Natural killer cell (primary cell): ENCODE measurements around the gene ZNF530. TPM values are rescaled to one million over a fixed set of nuclear protein-coding genes. Genes with fewer than 3 reads are reported as not detected.

ENCODE experiments used
- ATAC-seq, 3 donors: fragments of 150-1000 bp in 2 of 3; fragments of 200-7000 bp in 1 of 3; cut with Tn5 transposase; 1 replicate in 1 of 3; 2 replicates in 2 of 3; pipeline ENCODE4 v1.10.0; 2021; ENCODE audit warnings: mild to moderate bottlenecking in 2 of 3, moderate library complexity in 2 of 3
- DNase-seq, 2 donors: peaks; one replicate each; pipeline versions ENCODE4 v3.0.0 to v3.0.0-alpha.2; 2013 to 2021; ENCODE audit warnings: mixed read lengths in 1 of 2
- H3K27ac ChIP-seq: one replicate; pipeline ENCODE4 v1.5.1; 2013; ENCODE audit warnings: mild to moderate bottlenecking, low read length
- H3K27me3 ChIP-seq: one replicate; pipeline ENCODE4 v1.6.1; 2013; ENCODE audit warnings: low read length; ENCODE audit not compliant: control insufficient read depth, insufficient read depth
- H3K36me3 ChIP-seq: one replicate; pipeline ENCODE4 v1.6.1; 2013; ENCODE audit warnings: low read length; ENCODE audit not compliant: control insufficient read depth, insufficient read depth
- H3K4me1 ChIP-seq: one replicate; pipeline ENCODE4 v1.6.1; 2013; ENCODE audit warnings: low read length; ENCODE audit not compliant: control insufficient read depth, insufficient read depth
- H3K4me3 ChIP-seq: one replicate; pipeline ENCODE4 v1.5.1; 2013; ENCODE audit warnings: low read length
- H3K9me3 ChIP-seq: one replicate; pipeline ENCODE4 v1.6.1; 2013; ENCODE audit warnings: low read length; ENCODE audit not compliant: control insufficient read depth, insufficient read depth
- H3K27ac Mint-ChIP-seq, 2 donors: one replicate each; pipeline ENCODE4 v1.8.0; 2022; ENCODE audit warnings: mild to moderate bottlenecking in 2 of 2, mixed read lengths in 2 of 2, moderate library complexity in 1 of 2
- H3K27me3 Mint-ChIP-seq, 2 donors: one replicate each; pipeline ENCODE4 v1.8.0; 2022; ENCODE audit warnings: low read depth in 2 of 2, mixed read lengths in 2 of 2
- H3K36me3 Mint-ChIP-seq: one replicate; pipeline ENCODE4 v1.8.0; 2022; ENCODE audit warnings: mixed read lengths
- H3K4me1 Mint-ChIP-seq, 2 donors: one replicate each; pipeline ENCODE4 v1.8.0; 2022; ENCODE audit warnings: mixed read lengths in 2 of 2
- H3K4me3 Mint-ChIP-seq: one replicate; pipeline ENCODE4 v1.8.0; 2022; ENCODE audit warnings: mild to moderate bottlenecking, moderate library complexity, mixed read lengths
- H3K9me3 Mint-ChIP-seq, 2 donors: one replicate each; pipeline ENCODE4 v1.8.0; 2022; ENCODE audit warnings: mixed read lengths in 2 of 2
- CTCF ChIP-seq: fragments of 200-600 bp; IDR thresholded peaks from one replicate; pipeline ENCODE4 v1.8.0; 2022; ENCODE audit warnings: antibody characterized with exemption
- WGBS: methylation state at CpG from one replicate; pipeline ENCODE4 v1.1.7; 2013; ENCODE audit warnings: missing lambda C conversion rate; ENCODE audit not compliant: insufficient coverage; 5-methylcytosine and 5-hydroxymethylcytosine counted together
- intact Hi-C: fragments of 100-400 bp; cut with micrococcal nuclease; formaldehyde crosslinking; loops from one replicate; pipeline ENCODE4 v1.14.2; 2022
- total RNA-seq, 4 donors: library from RNA; stranded (reverse); fragments of 120-200 nt in 1 of 4; gene quantifications; one replicate each; pipeline versions ENCODE4 v1.2.3 to v1.2.4, GENCODE V29; 2013 to 2022

The ZNF530 gene
- total RNA-seq, 3 donors from 2014 or later (not counting 1 experiment from before 2014, with no cell fraction given), result 5.1 to 8.0 (median 5.6) TPM

GRCh38 chr19:57656346-57656745 is 56.7 kb downstream of the ZNF530 start:
- no peak overlapping the region for H3K4me3 Mint-ChIP-seq
- ATAC-seq (no peak), DNase-seq (no peak)
- WGBS, result no CpG with 5 or more reads among the region's 1 CpG
- no peak for TF ChIP-seq CTCF
- H3K9me3 Mint-ChIP-seq, result peaks cover 13 to 25% of the 10 kb centered on the region in 2 donors
- Histone ChIP-seq H3K36me3 (no peaks in the 10 kb centered on the region), H3K4me1 (peaks cover 7% of the 10 kb centered on the region), H3K27ac (no peak overlapping the region), H3K4me3 (no peak overlapping the region), H3K9me3 (peaks cover 19% of the 10 kb centered on the region), H3K27me3 (peaks cover 3% of the 10 kb centered on the region)
- intact Hi-C loops, result no loop called here
- H3K36me3 Mint-ChIP-seq, result peaks cover 35% of the 10 kb centered on the region
- H3K27me3 Mint-ChIP-seq, result peaks cover 21 to 33% of the 10 kb centered on the region in 2 donors
- H3K27ac Mint-ChIP-seq, result no peak overlapping the region
- peaks cover 8 to 19% of the 10 kb centered on the region in 2 donors for H3K4me1 Mint-ChIP-seq

Other genes with a start within 250 kb of the ZNF530 start
- gene ZNF304, start 248.6 kb upstream of the ZNF530 start, total RNA-seq, result 10 to 100 TPM in 1 of 3 donors, 1 to 10 TPM in 2; 6.6 to 10.7 (median 9.2) TPM
- gene TRAPPC2B, start 236.3 kb upstream of the ZNF530 start, total RNA-seq, result 10 to 100 TPM in 2 of 3 donors, 1 to 10 TPM in 1; 7.4 to 15.6 (median 13.7) TPM
- gene ZNF547, start 236.3 kb upstream of the ZNF530 start, total RNA-seq, result 1 to 10 TPM in 1 of 3 donors, under 1 TPM in 2; 0.48 to 1.2 (median 0.92) TPM
- 100 to 1,000 TPM in 1 of 3 donors, 10 to 100 TPM in 2; 75.5 to 104 (median 96.9) TPM for gene ZNF548, start 210.0 kb upstream of the ZNF530 start, total RNA-seq
- 10 to 100 TPM; 13.0 to 15.0 (median 13.3) TPM for gene ZNF17, start 188.7 kb upstream of the ZNF530 start, total RNA-seq
- gene ZNF749, start 164.6 kb upstream of the ZNF530 start, total RNA-seq, result 1 to 10 TPM; 7.0 to 9.8 (median 7.8) TPM
- under 1 TPM in 1 of 3 donors, not detected in 2; 0.40 TPM for gene VN1R1, start 142.7 kb upstream of the ZNF530 start, total RNA-seq
- 1 to 10 TPM; 1.3 to 3.5 (median 1.4) TPM for gene ZNF772, start 122.3 kb upstream of the ZNF530 start, total RNA-seq
- 10 to 100 TPM in 1 of 3 donors, 1 to 10 TPM in 2; 5.9 to 11.3 (median 8.5) TPM for gene ZNF419, start 112.1 kb upstream of the ZNF530 start, total RNA-seq
- gene ZNF773, start 99.9 kb upstream of the ZNF530 start, total RNA-seq, result 10 to 100 TPM in 2 of 3 donors, 1 to 10 TPM in 1; 4.3 to 10.2 (median 10.2) TPM
- gene ZNF549, start 72.5 kb upstream of the ZNF530 start, total RNA-seq, result 10 to 100 TPM in 1 of 3 donors, 1 to 10 TPM in 2; 7.1 to 12.1 (median 8.6) TPM
- 10 to 100 TPM; 11.2 to 12.5 (median 12.1) TPM for gene ZNF550, start 40.0 kb upstream of the ZNF530 start, total RNA-seq
- 1 to 10 TPM; 1.7 to 5.3 (median 3.3) TPM for gene ZNF416, start 21.0 kb upstream of the ZNF530 start, total RNA-seq
- gene ZIK1, start 15.7 kb upstream of the ZNF530 start, total RNA-seq, result 1 to 10 TPM; 2.7 to 8.2 (median 6.5) TPM
- gene ZNF134, start 14.4 kb downstream of the ZNF530 start, total RNA-seq, result 10 to 100 TPM; 18.5 to 22.0 (median 20.5) TPM
- gene ZNF211, start 33.3 kb downstream of the ZNF530 start, total RNA-seq, result 10 to 100 TPM; 33.7 to 47.0 (median 36.9) TPM
- not detected for gene ZSCAN4, start 69.0 kb downstream of the ZNF530 start, total RNA-seq
- 10 to 100 TPM in 1 of 3 donors, 1 to 10 TPM in 2; 5.6 to 12.9 (median 7.9) TPM for gene ZNF551, start 82.1 kb downstream of the ZNF530 start, total RNA-seq
- gene ZNF154, start 109.3 kb downstream of the ZNF530 start, total RNA-seq, result 10 to 100 TPM in 1 of 3 donors, 1 to 10 TPM in 2; 4.2 to 21.6 (median 9.5) TPM
- gene ZNF671, start 127.7 kb downstream of the ZNF530 start, total RNA-seq, result 10 to 100 TPM; 11.1 to 12.9 (median 11.9) TPM
- gene ZNF776, start 146.9 kb downstream of the ZNF530 start, total RNA-seq, result 10 to 100 TPM; 10.5 to 19.2 (median 18.7) TPM
- 10 to 100 TPM; 24.0 to 33.3 (median 28.2) TPM for gene ZNF586, start 169.8 kb downstream of the ZNF530 start, total RNA-seq
- gene ZNF552, start 215.0 kb downstream of the ZNF530 start, total RNA-seq, result 10 to 100 TPM; 13.0 to 14.5 (median 14.3) TPM
- 10 to 100 TPM; 23.4 to 25.7 (median 23.9) TPM for gene ZNF587B, start 230.4 kb downstream of the ZNF530 start, total RNA-seq
- gene ZNF587, start 250.0 kb downstream of the ZNF530 start, total RNA-seq, result 10 to 100 TPM; 54.9 to 58.9 (median 55.1) TPM